ENCODE data around the gene TOX3. TPM values are rescaled to one million over a fixed set of nuclear protein-coding genes. Genes with fewer than 3 reads are reported as not detected.
A peak's percentile ranks its signal among the peaks of the same experiment; 100 is the strongest.

TOX3 gene
- total and polyA plus RNA-seq, 2 of the 13 experiments (the other 11 are each of a cell fraction or from before 2014, with no cell fraction given) = 14.5 to 98.6 TPM

- no peak for TF ChIP-seq EEA1 (CRISPR knock-in tag; IDR thresholded peaks at IDR 0.05; ENCODE audit: borderline replicate concordance)
- TF ChIP-seq ZNF75D (CRISPR knock-in tag; IDR thresholded peaks at IDR 0.05; ENCODE audit: borderline replicate concordance) = no peak
- no peak for TF ChIP-seq NR0B2 (CRISPR knock-in tag; IDR thresholded peaks at IDR 0.05)
- TF ChIP-seq, protein P1, sequence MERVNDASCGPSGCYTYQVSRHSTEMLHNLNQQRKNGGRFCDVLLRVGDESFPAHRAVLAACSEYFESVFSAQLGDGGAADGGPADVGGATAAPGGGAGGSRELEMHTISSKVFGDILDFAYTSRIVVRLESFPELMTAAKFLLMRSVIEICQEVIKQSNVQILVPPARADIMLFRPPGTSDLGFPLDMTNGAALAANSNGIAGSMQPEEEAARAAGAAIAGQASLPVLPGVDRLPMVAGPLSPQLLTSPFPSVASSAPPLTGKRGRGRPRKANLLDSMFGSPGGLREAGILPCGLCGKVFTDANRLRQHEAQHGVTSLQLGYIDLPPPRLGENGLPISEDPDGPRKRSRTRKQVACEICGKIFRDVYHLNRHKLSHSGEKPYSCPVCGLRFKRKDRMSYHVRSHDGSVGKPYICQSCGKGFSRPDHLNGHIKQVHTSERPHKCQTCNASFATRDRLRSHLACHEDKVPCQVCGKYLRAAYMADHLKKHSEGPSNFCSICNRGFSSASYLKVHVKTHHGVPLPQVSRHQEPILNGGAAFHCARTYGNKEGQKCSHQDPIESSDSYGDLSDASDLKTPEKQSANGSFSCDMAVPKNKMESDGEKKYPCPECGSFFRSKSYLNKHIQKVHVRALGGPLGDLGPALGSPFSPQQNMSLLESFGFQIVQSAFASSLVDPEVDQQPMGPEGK (CRISPR knock-in tag; IDR thresholded peaks at IDR 0.05) = peak; percentile 42; the same call in 1 of the 2 replicates
- TF ChIP-seq, protein P2, sequence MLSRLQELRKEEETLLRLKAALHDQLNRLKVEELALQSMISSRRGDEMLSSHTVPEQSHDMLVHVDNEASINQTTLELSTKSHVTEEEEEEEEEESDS (CRISPR knock-in tag; IDR thresholded peaks at IDR 0.05; ENCODE audit: borderline replicate concordance) = no peak
- no peak for TF ChIP-seq ZNF569 (CRISPR knock-in tag; IDR thresholded peaks at IDR 0.05; ENCODE audit: borderline replicate concordance)
- TF ChIP-seq MBD4 (IDR thresholded peaks at IDR 0.05; ENCODE audit: borderline replicate concordance, low read length) = 0 out of 2 replicates have a peak, but pooled peaks have one; percentile 53
- no peak for TF ChIP-seq KDM5A (IDR thresholded peaks at IDR 0.05; ENCODE audit: borderline replicate concordance, low read length)
- TF ChIP-seq ETV6 (CRISPR knock-in tag; conservative IDR thresholded peaks at IDR 0.05) = no peak
- TF ChIP-seq, protein P3, sequence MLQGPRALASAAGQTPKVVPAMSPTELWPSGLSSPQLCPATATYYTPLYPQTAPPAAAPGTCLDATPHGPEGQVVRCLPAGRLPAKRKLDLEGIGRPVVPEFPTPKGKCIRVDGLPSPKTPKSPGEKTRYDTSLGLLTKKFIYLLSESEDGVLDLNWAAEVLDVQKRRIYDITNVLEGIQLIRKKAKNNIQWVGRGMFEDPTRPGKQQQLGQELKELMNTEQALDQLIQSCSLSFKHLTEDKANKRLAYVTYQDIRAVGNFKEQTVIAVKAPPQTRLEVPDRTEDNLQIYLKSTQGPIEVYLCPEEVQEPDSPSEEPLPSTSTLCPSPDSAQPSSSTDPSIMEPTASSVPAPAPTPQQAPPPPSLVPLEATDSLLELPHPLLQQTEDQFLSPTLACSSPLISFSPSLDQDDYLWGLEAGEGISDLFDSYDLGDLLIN (CRISPR knock-in tag; IDR thresholded peaks at IDR 0.05; ENCODE audit: borderline replicate concordance) = no peak
- TF ChIP-seq ZNF24 (IDR thresholded peaks at IDR 0.05) = no peak
- no peak for TF ChIP-seq IKZF4 (CRISPR knock-in tag; IDR thresholded peaks at IDR 0.05; ENCODE audit: borderline replicate concordance, low read depth, not compliant biosample characterization)
- TF ChIP-seq ZNF121 (CRISPR knock-in tag; IDR thresholded peaks at IDR 0.05) = no peak
- TF ChIP-seq ZMAT3 (CRISPR knock-in tag; conservative IDR thresholded peaks at IDR 0.05) = peak; percentile 84; the same call in 1 of the 2 replicates
- no peak for TF ChIP-seq HIVEP1 (CRISPR knock-in tag; IDR thresholded peaks at IDR 0.05)
- no peak; the same call in 1 of the 2 replicates for TF ChIP-seq RXRA (CRISPR knock-in tag; IDR thresholded peaks at IDR 0.05)
- 0 out of 2 replicates have a peak, but pooled peaks have one; percentile 69 for TF ChIP-seq TARDBP (CRISPR knock-in tag; IDR thresholded peaks at IDR 0.05)
- TF ChIP-seq GZF1 (CRISPR knock-in tag; IDR thresholded peaks at IDR 0.05) = no peak
- TF ChIP-seq ZNF547 (CRISPR knock-in tag; IDR thresholded peaks at IDR 0.05) = no peak
- TF ChIP-seq TRIM24 (CRISPR knock-in tag; IDR thresholded peaks at IDR 0.05) = peak; percentile 62; the same call in 1 of the 2 replicates
- TF ChIP-seq ETV5 (CRISPR knock-in tag; IDR thresholded peaks at IDR 0.05; ENCODE audit: borderline replicate concordance) = peak; percentile 55; the same call in 1 of the 2 replicates
- no peak for TF ChIP-seq AGO1 (IDR thresholded peaks at IDR 0.05; ENCODE audit: low read depth, low read length, poor library complexity, severe bottlenecking)
- TF ChIP-seq SRSF1 (optimal IDR thresholded peaks at IDR 0.05; ENCODE audit: low read depth, low read length) = no peak
- peak; percentile 40; the same call in 1 of the 2 replicates for TF ChIP-seq ZNF556 (CRISPR knock-in tag; IDR thresholded peaks at IDR 0.05; ENCODE audit: borderline replicate concordance)
- TF ChIP-seq ZBTB20 (CRISPR knock-in tag; IDR thresholded peaks at IDR 0.05; ENCODE audit: borderline replicate concordance, low read depth) = peak; percentile 89; the same call in 1 of the 2 replicates
These were observed 58.1 kb downstream of the TOX3 start (continued) for GRCh38 chr16:52488837-52489289.
